ENCODE measurements around the gene HSD3B7.

The HSD3B7 gene

DNA sequence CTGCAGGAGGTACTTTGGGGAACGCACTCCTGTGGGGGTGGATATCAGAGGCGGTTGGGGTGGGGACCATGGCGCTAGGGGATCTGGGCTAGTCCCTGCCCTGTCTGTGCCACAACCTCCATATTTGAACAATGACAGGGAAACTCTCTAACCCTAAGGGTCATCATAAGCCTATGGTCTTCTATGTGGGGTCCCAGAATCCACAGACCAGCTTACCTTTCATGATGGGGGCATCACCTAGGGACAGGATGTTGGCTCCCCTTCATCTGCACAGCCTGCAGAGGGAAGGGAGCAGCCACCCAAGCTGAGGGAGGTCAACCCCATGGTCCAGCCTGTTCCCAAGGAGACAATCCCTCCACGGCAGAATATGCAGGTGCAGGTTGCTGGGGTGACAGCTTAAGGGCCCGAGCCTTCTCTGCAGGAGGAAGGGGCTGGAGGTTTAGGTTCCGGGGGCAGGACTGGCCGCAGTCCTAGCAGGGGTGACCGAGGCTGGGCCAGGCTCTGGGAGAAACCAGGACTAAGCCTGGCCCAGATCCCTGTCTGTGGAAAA, 34.4 kb upstream of the HSD3B7 start:
- peak overlapping the region; percentile 96 for H3K4me3 Mint-ChIP-seq
- H3K4me1 Mint-ChIP-seq (ENCODE audit: low read depth): peaks cover 16% of the 10 kb centered on the region
- no peaks in the 10 kb centered on the region for H3K27me3 Mint-ChIP-seq (ENCODE audit: low read depth)
- H3K36me3 Mint-ChIP-seq (ENCODE audit: low read depth): peaks cover 15% of the 10 kb centered on the region
- no peaks in the 10 kb centered on the region for H3K9me3 Mint-ChIP-seq
- DNase-seq (ENCODE audit: low spot score): no peak
- H3K27ac Mint-ChIP-seq: peak overlapping the region; percentile 90

DNA sequence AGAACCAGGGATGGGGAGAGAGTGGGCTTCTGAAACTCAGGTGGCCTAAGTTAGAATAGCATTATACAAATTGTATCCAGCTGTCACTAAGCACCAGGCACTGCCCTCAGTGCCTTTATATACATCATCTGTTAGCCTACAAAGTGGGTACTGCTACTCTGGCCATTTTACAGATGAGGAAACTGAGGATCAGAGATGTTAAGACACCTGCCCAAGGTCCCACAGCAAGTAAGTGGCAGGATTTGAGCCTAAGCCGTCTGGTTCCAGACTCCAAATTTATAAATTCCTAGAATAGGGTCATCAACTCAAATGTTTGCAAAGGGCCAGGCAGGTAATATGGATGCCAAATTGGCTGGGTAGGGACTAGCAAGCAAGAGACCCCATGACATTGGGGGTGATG, 33.8 kb upstream of the HSD3B7 start:
- Mint-ChIP-seq H3K9me3 (no peaks in the 10 kb centered on the region), H3K27ac (no peak overlapping the region), H3K27me3 (ENCODE audit: low read depth) (no peaks in the 10 kb centered on the region), H3K4me1 (ENCODE audit: low read depth) (peaks cover 20% of the 10 kb centered on the region), H3K4me3 (peak overlapping the region; percentile 51), H3K36me3 (ENCODE audit: low read depth) (peaks cover 14% of the 10 kb centered on the region)
- DNase-seq (ENCODE audit: low spot score): no peak

- Mint-ChIP-seq H3K36me3 (ENCODE audit: low read depth) (peaks cover 12% of the 10 kb centered on the region), H3K27ac (no peak overlapping the region), H3K27me3 (ENCODE audit: low read depth) (no peaks in the 10 kb centered on the region), H3K9me3 (no peaks in the 10 kb centered on the region), H3K4me1 (ENCODE audit: low read depth) (peaks cover 22% of the 10 kb centered on the region), H3K4me3 (no peak overlapping the region)
- no peak for DNase-seq (ENCODE audit: low spot score)
Measured at GRCh38 chr16:30951750-30952149, 33.3 kb upstream of the HSD3B7 start.

DNA sequence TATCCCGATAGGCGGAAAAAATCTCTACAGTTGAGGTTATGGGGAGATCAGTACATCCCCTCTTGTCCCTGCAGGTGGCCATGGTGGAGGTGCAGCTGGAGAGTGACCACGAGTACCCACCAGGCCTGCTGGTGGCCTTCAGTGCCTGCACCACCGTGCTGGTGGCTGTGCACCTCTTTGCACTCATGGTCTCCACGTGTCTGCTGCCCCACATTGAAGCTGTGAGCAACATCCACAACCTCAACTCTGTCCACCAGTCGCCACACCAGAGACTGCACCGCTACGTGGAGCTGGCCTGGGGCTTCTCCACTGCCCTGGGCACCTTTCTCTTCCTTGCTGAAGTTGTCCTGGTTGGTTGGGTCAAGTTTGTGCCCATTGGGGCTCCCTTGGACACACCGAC, 31.9 kb upstream of the HSD3B7 start:
- peaks cover 18% of the 10 kb centered on the region for H3K36me3 Mint-ChIP-seq (ENCODE audit: low read depth)
- H3K27ac Mint-ChIP-seq: no peak overlapping the region
- H3K4me3 Mint-ChIP-seq: no peak overlapping the region
- peaks cover 22% of the 10 kb centered on the region for H3K4me1 Mint-ChIP-seq (ENCODE audit: low read depth)
- no peaks in the 10 kb centered on the region for H3K27me3 Mint-ChIP-seq (ENCODE audit: low read depth)
- DNase-seq (ENCODE audit: low spot score): no peak
- no peaks in the 10 kb centered on the region for H3K9me3 Mint-ChIP-seq

- DNase-seq (ENCODE audit: low spot score): peak; percentile 53
- Mint-ChIP-seq H3K4me1 (ENCODE audit: low read depth) (peaks cover 24% of the 10 kb centered on the region), H3K9me3 (no peaks in the 10 kb centered on the region), H3K27ac (peak overlapping the region; percentile 20), H3K4me3 (no peak overlapping the region), H3K27me3 (ENCODE audit: low read depth) (no peaks in the 10 kb centered on the region), H3K36me3 (ENCODE audit: low read depth) (peaks cover 20% of the 10 kb centered on the region)
Measured at GRCh38 chr16:30953511-30954124, 31.4 kb upstream of the HSD3B7 start.

- no peaks in the 10 kb centered on the region for H3K27me3 Mint-ChIP-seq (ENCODE audit: low read depth)
- H3K36me3 Mint-ChIP-seq (ENCODE audit: low read depth): peaks cover 27% of the 10 kb centered on the region
- no peaks in the 10 kb centered on the region for H3K9me3 Mint-ChIP-seq
- no peak overlapping the region for H3K4me3 Mint-ChIP-seq
- no peak overlapping the region for H3K27ac Mint-ChIP-seq
- DNase-seq (ENCODE audit: low spot score): no peak
- H3K4me1 Mint-ChIP-seq (ENCODE audit: low read depth): peaks cover 32% of the 10 kb centered on the region
Measured at GRCh38 chr16:30954993-30955392, 30.0 kb upstream of the HSD3B7 start.

DNA sequence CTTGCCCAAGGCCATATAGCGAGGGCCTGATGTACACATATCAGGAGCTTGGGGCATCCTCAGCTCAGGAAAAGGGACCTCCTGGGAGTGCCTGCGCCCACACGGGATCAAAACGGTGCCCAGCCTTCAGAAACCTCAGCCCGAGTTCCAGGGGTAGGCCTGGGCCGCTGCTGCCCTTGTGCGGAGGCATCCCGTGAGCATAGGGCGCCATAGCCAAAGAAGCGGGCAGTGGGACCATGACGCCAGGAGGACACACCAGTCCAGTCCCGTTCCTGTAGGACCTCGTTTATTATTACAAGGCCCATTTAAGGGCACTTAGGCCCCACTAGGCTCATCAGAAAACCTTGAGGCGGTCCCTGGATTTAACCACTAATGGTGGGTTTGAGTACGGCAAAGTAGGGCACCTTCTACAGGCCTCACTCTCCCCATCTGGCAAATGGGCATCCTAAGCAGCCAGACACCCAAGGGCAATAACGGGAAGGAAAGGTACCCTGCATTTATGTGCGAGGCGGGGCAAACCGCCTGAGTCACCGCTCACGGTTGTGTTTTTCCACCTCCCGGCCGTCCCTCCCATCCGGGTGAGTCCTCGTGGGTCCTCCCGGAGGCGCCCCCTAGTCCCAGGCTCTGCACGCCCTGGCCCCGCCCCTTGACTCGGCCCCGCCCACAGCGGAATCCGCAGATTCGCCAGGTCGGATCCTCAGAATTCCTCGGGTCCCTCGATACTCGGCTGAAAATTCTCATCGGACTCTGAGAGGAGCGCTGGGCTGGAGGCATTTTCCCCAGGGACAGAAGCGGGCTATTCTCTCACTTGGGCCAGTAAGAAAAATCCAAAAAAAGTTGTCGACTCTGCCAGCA, 28.2 kb upstream of the HSD3B7 start:
- Mint-ChIP-seq H3K4me3 (peak overlapping the region; percentile 96), H3K4me1 (ENCODE audit: low read depth) (peaks cover 26% of the 10 kb centered on the region), H3K36me3 (ENCODE audit: low read depth) (peaks cover 39% of the 10 kb centered on the region)

DNA sequence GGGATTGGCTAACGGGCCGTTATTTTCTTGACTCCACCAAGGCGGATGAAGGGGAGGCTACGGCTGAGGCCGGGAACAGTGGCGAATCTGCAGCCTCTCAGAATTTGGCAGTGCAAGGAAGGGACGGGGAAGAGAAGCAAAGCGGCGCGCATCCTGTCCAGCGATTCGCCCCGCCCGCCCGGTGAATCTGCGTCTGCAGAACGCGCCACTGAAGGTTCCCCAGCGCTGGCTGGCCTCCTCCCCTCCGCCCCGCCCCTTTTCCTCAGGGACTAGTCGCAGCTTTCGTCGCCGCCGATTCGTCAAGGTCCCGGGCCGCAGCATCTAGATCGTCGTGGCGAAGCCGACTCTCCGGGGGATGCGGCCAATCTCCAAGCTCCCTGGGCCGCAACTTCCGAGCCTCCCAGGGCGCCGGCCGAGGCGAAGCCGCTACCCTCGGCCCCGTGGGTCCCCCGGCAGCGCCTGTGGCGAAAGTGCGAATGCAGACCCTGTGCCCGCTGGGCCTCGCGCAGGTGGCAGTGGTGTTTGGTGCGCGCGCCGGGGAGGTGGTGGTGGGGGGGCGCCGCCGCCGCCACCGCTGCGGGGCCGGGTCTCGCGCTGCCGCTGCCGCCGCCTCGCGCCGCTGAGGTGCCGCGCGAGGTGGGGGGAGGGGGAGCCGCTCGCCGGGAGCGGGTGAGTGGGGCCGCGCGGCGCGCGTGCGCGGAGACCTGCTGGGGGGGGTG, 27.4 kb upstream of the HSD3B7 start, which contains the start of gene SETD1A:
TSS of gene SETD1A (plus strand) at position 299 of the 719 bp plus-strand sequence. CDS start 978 bp downstream, outside the sequence.
- Mint-ChIP-seq H3K9me3 (no peaks in the 10 kb centered on the region), H3K4me1 (ENCODE audit: low read depth) (peaks cover 29% of the 10 kb centered on the region), H3K27ac (peak within 1 kb of the TSS; percentile 97), H3K27me3 (ENCODE audit: low read depth) (no peaks in the 10 kb centered on the region), H3K36me3 (ENCODE audit: low read depth) (peaks cover 44% of the 10 kb centered on the region), H3K4me3 (peak within 1 kb of the TSS; percentile 96)
- peak; percentile 95 for DNase-seq (ENCODE audit: low spot score)

More for the DNA sequence above, 28.2 kb upstream of the HSD3B7 start:
- no peaks in the 10 kb centered on the region for H3K9me3 Mint-ChIP-seq
- no peaks in the 10 kb centered on the region for H3K27me3 Mint-ChIP-seq (ENCODE audit: low read depth)
- DNase-seq (ENCODE audit: low spot score): peak; percentile 87
- H3K27ac Mint-ChIP-seq: peak overlapping the region; percentile 97

GRCh38 chr16:30958175-30959079, 26.6 kb upstream of the HSD3B7 start:
- peak overlapping the region; percentile 94 for H3K4me3 Mint-ChIP-seq
- H3K27ac Mint-ChIP-seq: peak overlapping the region; percentile 91
- H3K9me3 Mint-ChIP-seq: no peaks in the 10 kb centered on the region
- no peaks in the 10 kb centered on the region for H3K27me3 Mint-ChIP-seq (ENCODE audit: low read depth)
- no peak for DNase-seq (ENCODE audit: low spot score)
- H3K4me1 Mint-ChIP-seq (ENCODE audit: low read depth): peaks cover 29% of the 10 kb centered on the region
- H3K36me3 Mint-ChIP-seq (ENCODE audit: low read depth): peaks cover 50% of the 10 kb centered on the region

GRCh38 chr16:30961384-30961783, 23.6 kb upstream of the HSD3B7 start:
- Mint-ChIP-seq H3K27me3 (ENCODE audit: low read depth) (no peaks in the 10 kb centered on the region), H3K27ac (no peak overlapping the region), H3K9me3 (no peaks in the 10 kb centered on the region), H3K4me3 (no peak overlapping the region), H3K36me3 (ENCODE audit: low read depth) (peaks cover 61% of the 10 kb centered on the region), H3K4me1 (ENCODE audit: low read depth) (peaks cover 18% of the 10 kb centered on the region)
- no peak for DNase-seq (ENCODE audit: low spot score)

- H3K36me3 Mint-ChIP-seq (ENCODE audit: low read depth): peaks cover 68% of the 10 kb centered on the region
- H3K9me3 Mint-ChIP-seq: no peaks in the 10 kb centered on the region
- no peaks in the 10 kb centered on the region for H3K27me3 Mint-ChIP-seq (ENCODE audit: low read depth)
- no peak overlapping the region for H3K27ac Mint-ChIP-seq
- no peak overlapping the region for H3K4me3 Mint-ChIP-seq
- no peak for DNase-seq (ENCODE audit: low spot score)
- peaks cover 14% of the 10 kb centered on the region for H3K4me1 Mint-ChIP-seq (ENCODE audit: low read depth)
Measured at GRCh38 chr16:30963925-30964511, 21.0 kb upstream of the HSD3B7 start.

GRCh38 chr16:30964574-30965226, 20.3 kb upstream of the HSD3B7 start:
- H3K4me1 Mint-ChIP-seq (ENCODE audit: low read depth): peaks cover 7% of the 10 kb centered on the region
- H3K27ac Mint-ChIP-seq: no peak overlapping the region
- peaks cover 67% of the 10 kb centered on the region for H3K36me3 Mint-ChIP-seq (ENCODE audit: low read depth)

More at GRCh38 chr16:30964574-30965226, 20.3 kb upstream of the HSD3B7 start:
- no peak overlapping the region for H3K4me3 Mint-ChIP-seq
- no peak for DNase-seq (ENCODE audit: low spot score)
- no peaks in the 10 kb centered on the region for H3K9me3 Mint-ChIP-seq
- H3K27me3 Mint-ChIP-seq (ENCODE audit: low read depth): no peaks in the 10 kb centered on the region

All from T-helper 2 cell treated with Interferon-gamma antibody and Interleukin-4, amounts not matched to agents 5 μg/mL and 100 μg/mL, for 36 hours (primary cell).